Measurements from ENCODE around the gene RAP1GAP2. TPM values are rescaled to one million over a fixed set of nuclear protein-coding genes. Genes with fewer than 3 reads are reported as not detected.

RAP1GAP2 gene
- total and polyA plus RNA-seq, 10 donors: 1.2 to 32.7 (median 14.1) TPM

DNA sequence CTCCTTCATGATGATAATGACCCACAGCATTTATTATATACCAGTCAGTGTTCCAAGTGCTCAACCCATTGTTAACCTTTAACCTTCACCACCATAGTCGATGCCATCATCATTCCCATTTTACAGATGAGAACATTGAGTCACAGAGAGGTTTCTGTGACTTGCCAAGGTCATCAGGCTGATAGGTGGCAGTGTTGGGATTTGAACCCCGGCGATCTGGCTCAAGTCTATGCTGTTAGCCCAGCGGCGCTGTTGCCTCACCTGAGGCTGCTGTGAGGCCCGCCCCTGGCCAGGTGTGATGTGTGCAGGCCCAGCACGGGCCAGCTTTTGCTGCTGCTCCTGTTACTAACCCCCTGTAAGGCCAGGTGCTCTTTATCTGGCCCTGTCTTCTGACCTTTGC is 166.0 kb downstream of the RAP1GAP2 start:
- WGBS, 5 donors: 91 to 96% (median 92%) methylated on average over 7 of the region's 7 CpGs
- TF ChIP-seq POLR2AphosphoS5 (IDR thresholded peaks at IDR 0.05): no peak
- H3K27ac ChIP-seq: no peak overlapping the region
- H3K9me3 ChIP-seq: no peaks in the 10 kb centered on the region
- no peak for DNase-seq
- H3K4me3 ChIP-seq: no peak overlapping the region
- intact Hi-C loops (cut with DNase I; ENCODE audit: low total_unique reads): no loop called here
- H3K36me3 ChIP-seq: peaks cover 0 to 39% (median 0%) of the 10 kb centered on the region in 6 donors
- peaks cover 0 to 2% (median 0%) of the 10 kb centered on the region in 7 donors for H3K27me3 ChIP-seq (replicated peaks in 1 of 7)
- H3K4me1 ChIP-seq: no peaks in the 10 kb centered on the region

DNA sequence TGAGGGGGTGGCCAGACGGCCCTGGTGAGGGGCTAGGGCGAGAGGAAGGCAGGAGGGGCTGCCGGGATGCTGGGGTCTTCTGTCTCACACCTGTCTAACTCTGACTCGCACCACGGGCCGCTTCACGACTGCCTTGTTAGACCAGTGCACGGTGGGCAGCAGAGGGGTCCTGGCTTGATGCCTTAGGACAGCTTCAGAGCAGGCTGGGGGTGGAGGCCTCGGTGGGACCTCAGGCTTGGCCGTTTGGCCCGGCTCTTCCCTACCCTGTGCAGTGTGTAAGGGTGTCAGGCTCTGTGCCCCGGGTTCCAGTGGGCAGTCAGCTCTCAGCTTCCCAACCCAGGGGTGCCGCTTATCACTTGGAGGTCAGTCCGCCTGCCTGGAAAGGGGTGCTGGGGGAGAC is 166.5 kb downstream of the RAP1GAP2 start:
- no peak for DNase-seq
- intact Hi-C loops (cut with DNase I; ENCODE audit: low total_unique reads): no loop called here
- no peaks in the 10 kb centered on the region for H3K4me1 ChIP-seq
- H3K27ac ChIP-seq: no peak overlapping the region
- H3K36me3 ChIP-seq: peaks cover 0 to 44% (median 0%) of the 10 kb centered on the region in 6 donors
- TF ChIP-seq POLR2AphosphoS5 (IDR thresholded peaks at IDR 0.05) (no peak), CTCF (IDR thresholded peaks at IDR 0.05 in 8 of 11, conservative IDR thresholded peaks at IDR 0.05 in 3 of 11) (no peak), POLR2A (IDR thresholded peaks at IDR 0.05) (no peak)
- no peak overlapping the region for H3K4me3 ChIP-seq
- 81 to 94% (median 91%) methylated on average over 11 to 14 of the region's 14 CpGs for WGBS, 5 donors
- no peaks in the 10 kb centered on the region for H3K9me3 ChIP-seq
- no peaks in the 10 kb centered on the region for H3K27me3 ChIP-seq (replicated peaks in 1 of 7)

DNA sequence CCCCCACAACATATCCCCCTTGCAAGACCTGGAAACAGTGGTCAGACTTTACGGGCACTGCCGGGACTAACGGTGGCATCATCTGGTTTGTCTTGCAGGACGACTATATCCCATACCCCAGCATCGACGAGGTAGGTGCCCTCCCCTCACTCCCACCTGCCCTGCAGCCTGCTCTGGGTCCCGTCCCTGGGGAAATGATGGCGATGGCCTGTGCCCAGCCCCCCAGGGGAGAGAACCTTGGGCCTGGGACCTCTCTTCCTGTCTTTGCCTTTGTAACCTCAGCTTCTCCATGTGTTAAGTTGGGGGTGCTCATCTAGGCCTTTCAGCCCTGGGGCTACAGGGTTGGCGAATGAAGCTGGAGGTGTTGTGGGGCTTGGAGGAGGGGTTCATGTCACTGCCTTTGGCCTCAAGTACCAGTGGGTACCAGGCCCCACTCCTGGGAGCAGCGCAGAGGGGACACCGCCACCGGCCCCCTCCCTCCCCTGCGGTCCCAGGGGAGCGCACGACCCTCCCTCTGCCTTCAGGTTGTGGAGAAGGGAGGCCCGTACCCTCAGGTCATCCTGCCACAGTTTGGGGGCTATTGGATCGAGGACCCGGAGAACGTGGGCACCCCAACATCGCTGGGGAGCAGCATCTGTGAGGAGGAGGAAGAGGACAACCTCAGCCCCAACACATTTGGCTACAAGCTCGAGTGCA is 167.2 kb downstream of the RAP1GAP2 start:
- no peak overlapping the region for H3K4me3 ChIP-seq
- 85 to 91% (median 88%) methylated on average over 21 of the region's 21 CpGs for WGBS, 5 donors
- no peaks in the 10 kb centered on the region for H3K9me3 ChIP-seq
- intact Hi-C loops (cut with DNase I; ENCODE audit: low total_unique reads): no loop called here
- TF ChIP-seq CTCF (IDR thresholded peaks at IDR 0.05 in 8 of 11, conservative IDR thresholded peaks at IDR 0.05 in 3 of 11) (no peak), POLR2A (IDR thresholded peaks at IDR 0.05) (no peak), POLR2AphosphoS5 (IDR thresholded peaks at IDR 0.05) (no peak)
- H3K4me1 ChIP-seq: no peaks in the 10 kb centered on the region
- H3K36me3 ChIP-seq: peaks cover 0 to 44% (median 0%) of the 10 kb centered on the region in 6 donors
- no peaks in the 10 kb centered on the region for H3K27me3 ChIP-seq (replicated peaks in 1 of 7)
- no peak overlapping the region for H3K27ac ChIP-seq
- no peak for DNase-seq

- TF ChIP-seq POLR2AphosphoS5 (IDR thresholded peaks at IDR 0.05): no peak
- TF ChIP-seq POLR2A (IDR thresholded peaks at IDR 0.05): no peak
- no peak for TF ChIP-seq CTCF (IDR thresholded peaks at IDR 0.05 in 8 of 11, conservative IDR thresholded peaks at IDR 0.05 in 3 of 11)
- 73 to 89% (median 83%) methylated on average over 4 to 6 of the region's 6 CpGs for WGBS, 5 donors
- no peak for DNase-seq
- no peaks in the 10 kb centered on the region for H3K9me3 ChIP-seq
- no peak overlapping the region for H3K4me3 ChIP-seq
- no peaks in the 10 kb centered on the region for H3K27me3 ChIP-seq (replicated peaks in 1 of 7)
- H3K4me1 ChIP-seq: no peaks in the 10 kb centered on the region
- no peak overlapping the region for H3K27ac ChIP-seq
- peaks cover 0 to 44% (median 0%) of the 10 kb centered on the region in 6 donors for H3K36me3 ChIP-seq
- intact Hi-C loops (cut with DNase I; ENCODE audit: low total_unique reads): no loop called here
These were observed 167.8 kb downstream of the RAP1GAP2 start for GRCh38 chr17:2964028-2964356.

Measured in spleen (tissue), 11 donors.